Non-pigmented ciliary epithelial cell (primary cell): ENCODE data around the gene PARVB.
"Not testable (repeated sequence)": the region's sequence is repeated elsewhere in the genome, so short reads cannot be mapped to it uniquely, and the experiment has no call there.

ENCODE experiments used
- DNase-seq: peaks from one replicate; pipeline ENCODE4 v3.0.0-alpha.2; 2010; ENCODE audit warnings: low read depth

Gene PARVB

GRCh38 chr22:44110656-44111055, 86.6 kb downstream of the PARVB start:
- DNase-seq, result not testable (repeated sequence)

DNA sequence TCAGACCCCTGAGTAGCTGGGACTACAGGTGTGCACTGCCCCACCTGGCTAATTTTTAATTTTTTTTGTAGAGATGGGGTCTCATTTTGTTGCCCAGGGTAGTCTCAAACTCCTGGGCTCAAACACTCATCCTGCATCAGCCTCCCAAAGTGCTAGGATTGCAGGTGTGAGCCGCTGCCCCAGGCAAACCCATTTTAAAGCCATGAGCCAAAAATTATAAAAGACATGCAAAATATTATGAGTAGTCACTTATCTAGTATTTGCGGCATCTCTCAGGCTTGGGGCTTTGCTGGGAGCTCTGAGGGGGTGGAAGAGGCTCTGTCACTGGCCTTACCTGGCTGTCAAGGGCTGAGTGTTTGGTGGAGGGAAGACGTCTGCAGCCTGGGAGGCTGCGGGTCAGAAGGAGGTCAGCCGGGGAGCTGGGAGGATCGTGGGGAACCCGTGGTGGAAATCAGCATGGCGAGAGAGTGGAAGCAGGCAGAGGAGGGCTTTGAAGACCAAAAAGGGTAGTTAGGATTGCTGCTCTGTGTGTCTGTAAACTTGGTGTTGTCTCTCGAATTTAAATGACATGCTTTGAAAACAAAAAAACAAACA, 87.6 kb downstream of the PARVB start:
- DNase-seq, result no peak

GRCh38 chr22:44112191-44112590, 88.1 kb downstream of the PARVB start:
- DNase-seq, result no peak

DNA sequence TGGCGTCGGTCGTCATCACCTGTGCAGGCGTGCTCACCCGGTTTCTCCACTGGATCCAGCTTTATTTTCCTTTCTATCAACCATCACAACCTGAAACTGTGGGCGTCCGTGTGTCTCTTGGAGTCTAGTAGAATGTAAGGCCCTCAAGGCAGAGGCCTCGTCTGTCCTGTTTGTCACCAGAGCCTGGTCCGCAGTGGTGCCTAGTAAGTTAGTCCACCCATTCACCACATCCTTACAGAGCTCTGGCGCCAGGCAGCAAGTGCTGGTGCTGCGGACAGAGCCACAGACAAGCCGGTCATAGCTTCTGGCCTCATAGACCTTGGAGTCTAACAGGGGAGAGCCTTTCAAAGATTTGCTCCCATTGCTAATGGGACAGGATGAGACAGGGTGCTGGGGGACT, 92.2 kb downstream of the PARVB start:
- no peak for DNase-seq

GRCh38 chr22:44116755-44117684, 92.9 kb downstream of the PARVB start:
- no peak for DNase-seq

GRCh38 chr22:44117746-44118145, 93.6 kb downstream of the PARVB start:
- no peak for DNase-seq

DNA sequence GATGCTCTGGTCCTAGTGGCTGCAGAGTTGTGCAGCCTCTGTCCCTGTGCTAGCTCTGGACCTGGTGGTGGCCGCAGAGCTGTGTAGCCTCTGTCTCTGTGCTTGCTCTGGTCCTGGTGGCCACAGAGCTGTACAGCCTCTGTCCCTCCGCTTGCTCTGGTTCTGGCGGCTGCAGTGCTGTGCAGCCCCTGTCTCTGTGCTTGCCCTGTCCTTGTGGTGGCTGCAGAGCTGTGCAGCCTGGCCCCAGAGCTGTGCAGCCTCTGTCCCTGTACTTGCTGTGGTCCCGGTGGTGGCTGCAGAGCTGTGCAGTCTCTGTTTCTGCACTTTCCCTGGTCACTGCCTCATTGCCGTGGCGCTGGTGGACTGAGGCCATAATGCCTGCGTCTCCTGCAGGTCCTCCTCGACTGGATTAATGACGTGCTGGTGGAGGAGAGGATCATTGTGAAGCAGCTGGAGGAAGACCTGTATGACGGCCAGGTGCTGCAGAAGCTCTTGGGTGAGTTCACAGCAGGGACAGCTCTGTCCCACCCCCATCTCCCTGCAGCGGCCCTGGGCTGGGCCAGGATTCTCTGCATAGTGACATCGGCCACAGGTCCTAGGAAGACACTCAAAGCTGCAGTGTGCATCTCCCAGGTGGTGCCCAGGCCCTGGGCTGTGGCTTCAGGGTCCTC, 94.7 kb downstream of the PARVB start:
- DNase-seq, result no peak

DNA sequence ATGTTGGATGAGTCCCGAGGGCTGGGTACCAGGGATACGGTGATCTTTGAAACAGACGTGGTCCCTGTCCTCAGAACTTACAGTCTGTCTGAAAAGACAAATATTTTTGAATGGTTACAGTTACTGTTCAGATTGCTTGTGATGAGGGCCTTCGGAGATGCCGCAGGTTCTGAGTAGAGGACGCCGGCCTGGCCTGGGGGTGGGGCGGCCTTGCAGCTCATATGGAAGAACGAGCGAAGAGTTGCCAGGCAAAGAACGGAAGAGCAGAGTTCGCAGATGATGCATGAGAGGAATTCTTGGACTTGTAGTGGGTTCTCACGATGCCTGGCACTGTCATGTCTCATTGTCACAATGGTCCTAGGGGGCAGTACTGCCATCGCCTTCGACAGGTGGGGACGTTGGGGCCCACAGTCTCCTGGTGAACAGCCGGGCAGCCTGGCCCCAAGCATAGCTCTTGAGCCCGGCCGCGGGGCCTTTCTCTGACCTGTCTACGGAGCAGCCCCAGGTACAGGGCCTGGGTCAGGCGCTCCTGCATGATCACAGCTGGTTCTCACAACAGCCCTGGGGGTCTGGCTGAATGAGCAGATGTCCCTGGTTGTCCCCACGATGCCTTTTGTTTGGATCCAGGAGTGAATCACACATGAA, 95.7 kb downstream of the PARVB start:
- no peak for DNase-seq

DNA sequence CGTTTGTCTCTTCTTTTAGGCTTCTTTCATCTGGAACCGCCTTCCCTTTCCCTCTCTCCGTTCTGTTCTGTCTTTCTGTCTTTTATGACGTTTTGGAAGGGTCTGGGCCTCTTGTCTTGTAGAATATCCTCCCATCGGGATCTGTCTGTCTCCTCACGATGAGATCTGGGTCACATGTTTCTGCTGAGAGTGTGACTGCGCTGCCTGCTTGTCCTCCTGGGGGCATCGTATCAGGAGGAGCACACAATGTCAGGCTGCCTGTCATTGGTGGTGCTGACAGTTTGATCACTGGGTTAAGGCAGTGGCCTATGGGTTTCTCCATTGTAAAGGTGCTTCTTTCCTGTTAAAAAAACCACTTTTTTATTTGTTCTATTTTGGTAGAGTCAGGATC, 96.2 kb downstream of the PARVB start:
- DNase-seq, result no peak

GRCh38 chr22:44125421-44125820, 101.3 kb downstream of the PARVB start:
- DNase-seq, result no peak

DNA sequence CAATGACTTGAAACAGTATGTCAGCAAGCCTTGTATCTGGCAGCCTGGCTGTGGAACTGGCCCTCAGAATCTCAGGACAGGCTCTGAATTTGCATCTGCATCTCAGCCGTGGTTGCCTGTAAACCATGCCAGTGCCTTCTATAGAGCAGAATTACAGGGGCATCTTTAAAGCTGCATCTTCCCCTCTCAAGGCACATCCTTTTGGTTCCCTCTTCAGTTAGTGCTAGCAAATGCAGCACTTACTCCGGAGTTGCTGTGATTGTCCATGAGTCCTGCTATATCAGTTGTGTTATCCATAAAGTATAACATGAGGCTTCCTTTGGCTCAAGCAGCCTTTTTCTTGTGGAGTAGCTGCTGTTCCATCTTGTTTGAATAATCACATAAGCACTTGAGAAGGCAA, 102.7 kb downstream of the PARVB start:
- DNase-seq, result no peak

DNA sequence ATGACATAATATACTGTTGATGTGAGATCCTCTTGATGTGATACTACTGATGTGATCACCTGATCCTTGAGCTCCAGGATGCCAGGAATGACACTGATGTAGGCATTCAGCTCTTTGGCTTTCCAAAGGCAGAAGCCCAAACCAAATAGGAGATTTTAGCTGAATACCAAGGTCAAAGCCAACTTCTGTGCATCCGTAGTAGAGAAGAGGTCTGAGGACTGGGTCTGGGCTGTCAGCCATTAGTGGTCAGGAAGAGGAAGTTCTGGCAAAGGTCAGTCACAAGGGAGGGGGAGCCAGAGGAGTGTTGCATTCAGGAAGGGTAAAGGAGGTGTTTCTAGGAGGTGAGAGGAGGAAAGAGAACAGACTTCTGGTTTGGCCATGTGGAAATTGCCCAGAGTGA, 103.3 kb downstream of the PARVB start:
- no peak for DNase-seq

DNA sequence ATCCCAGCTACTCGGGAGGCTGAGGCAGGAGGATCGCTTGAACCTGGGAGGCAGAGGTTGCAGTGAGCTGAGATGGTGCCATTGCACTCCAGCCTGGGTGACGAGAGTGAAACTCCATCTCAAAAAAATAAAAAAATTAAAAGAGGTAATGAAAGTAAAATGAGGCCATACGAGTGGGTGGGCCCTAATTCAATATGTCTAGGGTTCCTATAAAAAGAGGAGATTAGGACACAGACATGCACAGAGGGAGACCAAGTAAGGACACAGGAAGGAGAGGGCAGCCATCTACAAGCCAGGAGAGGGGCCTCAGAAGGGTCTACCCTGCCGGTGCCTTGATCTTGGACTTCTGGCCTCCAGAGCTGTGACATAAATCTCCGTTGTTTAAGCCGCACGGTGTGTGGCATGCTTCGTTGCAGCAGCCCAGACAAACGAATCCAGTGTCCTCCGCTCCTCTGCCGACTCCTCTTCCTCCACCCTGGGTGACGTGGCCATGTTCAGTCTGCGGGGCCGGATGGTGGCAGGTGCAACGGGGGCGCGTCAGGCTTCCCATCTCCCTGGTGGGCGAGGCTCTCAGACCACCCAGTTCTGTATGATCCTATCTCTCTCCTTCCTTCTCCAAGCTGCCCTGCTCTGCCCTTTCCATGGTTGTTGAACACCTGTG, 105.0 kb downstream of the PARVB start:
- DNase-seq, result no peak

- DNase-seq, result no peak
These were observed 105.5 kb downstream of the PARVB start for GRCh38 chr22:44129619-44129976.

DNA sequence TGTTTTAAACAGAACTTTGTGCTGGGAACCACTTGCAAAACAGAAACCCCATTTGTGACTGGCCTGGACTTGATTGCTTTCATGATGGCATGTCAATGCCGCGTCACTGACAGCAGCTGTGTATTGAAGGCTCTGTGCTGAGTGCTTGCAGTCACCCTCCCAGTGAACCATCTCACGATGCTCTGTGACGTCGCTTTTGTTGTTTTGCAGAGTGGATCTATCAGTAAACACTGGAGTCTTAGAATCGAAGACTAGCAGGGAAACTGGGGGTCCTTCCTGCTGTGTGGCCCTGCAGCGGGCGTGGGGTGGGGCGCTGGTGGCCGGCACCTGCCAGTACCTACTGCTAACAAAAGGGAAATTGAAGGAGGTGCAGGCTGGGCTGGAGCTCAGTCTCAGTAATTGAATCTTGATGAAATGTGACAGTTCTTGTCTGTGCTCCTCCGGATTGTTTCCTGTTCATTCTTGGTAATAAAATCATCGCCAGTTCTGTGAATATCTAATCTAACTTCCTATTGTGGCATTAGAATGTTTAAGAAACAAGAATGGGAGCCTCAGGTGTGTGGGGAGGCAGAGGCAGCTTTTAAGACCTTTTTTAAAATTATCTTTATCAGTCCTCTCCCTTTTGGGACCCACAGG, 106.1 kb downstream of the PARVB start:
- no peak for DNase-seq

- no peak for DNase-seq
These were observed 107.3 kb downstream of the PARVB start for GRCh38 chr22:44131412-44131811.

- no peak for DNase-seq
These were observed 108.0 kb downstream of the PARVB start for GRCh38 chr22:44131989-44132685.

DNA sequence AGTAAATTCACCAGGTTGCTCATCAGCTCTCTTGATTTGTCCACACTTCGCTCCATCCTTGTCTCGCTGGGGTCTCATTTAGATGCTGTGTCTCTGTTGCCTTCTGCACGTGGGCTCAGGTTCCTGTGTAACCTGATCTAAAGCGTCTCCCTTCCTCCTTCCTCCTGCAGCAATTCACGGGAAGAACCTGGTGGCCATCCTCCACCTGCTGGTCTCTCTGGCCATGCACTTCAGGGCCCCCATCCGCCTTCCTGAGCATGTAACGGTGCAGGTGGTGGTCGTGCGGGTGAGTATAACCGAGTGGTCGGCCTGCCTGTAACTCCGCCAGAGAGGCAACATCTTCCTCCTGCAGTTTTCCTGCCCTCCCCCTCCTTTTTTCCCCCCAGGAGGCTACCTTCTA, 108.6 kb downstream of the PARVB start:
- no peak for DNase-seq

DNA sequence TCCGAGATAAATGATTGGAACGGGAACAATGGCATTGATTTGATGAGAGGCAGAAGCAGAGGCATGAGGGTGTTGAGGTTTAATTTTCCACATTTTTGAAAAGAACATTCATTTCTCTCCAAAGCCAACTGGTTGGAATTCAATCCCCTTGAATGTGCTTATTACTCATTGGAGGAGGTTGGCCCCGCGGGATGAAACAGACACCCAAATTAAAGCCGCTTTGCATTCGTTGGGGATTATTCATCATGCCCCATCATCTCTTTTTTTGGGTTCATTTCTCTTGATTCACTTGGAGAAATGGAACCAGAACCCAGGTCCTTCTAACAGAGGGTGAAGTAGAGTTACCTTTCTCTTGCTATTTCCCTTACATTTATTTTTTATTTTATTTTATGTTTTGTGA, 109.1 kb downstream of the PARVB start:
- no peak for DNase-seq

- no peak for DNase-seq
These were observed 109.9 kb downstream of the PARVB start for GRCh38 chr22:44133901-44134571.
